ENCODE results near the gene COX19. TPM values are rescaled to one million over a fixed set of nuclear protein-coding genes. Genes with fewer than 3 reads are reported as not detected.

The COX19 gene
- total and polyA plus RNA-seq, 2 of the 13 experiments (the other 11 are each of a cell fraction or from before 2014, with no cell fraction given), result 11.5 to 21.7 TPM

DNA sequence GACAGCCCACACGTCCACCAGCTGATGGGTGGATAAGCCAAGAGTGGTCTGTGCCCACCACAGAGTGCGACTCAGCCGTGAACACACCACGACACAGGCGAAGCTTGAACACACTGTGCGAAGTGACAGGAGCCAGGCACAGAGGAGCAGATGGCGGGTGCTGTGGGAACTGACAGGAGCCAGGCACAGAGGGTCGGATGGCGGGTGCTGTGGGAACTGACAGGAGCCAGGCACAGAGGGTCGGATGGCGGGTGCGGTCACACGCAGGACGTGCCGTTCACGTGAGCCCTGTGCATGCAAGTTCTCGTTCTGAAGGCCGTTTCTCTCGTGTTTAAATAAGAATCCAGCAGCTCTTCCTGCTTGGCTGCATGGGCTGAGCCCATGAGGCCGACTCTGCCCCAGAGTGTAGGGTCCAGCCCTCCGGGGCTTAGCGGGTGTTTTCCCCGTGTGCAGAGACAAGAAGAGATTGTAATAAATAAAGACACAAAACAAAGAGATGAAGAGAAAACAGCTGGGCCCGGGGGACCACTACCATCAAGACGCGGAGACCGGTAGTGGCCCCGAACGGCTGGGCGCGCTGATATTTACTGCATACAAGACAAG, 15.0 kb downstream of the COX19 start (continued):
- TF ChIP-seq ARNTL (CRISPR knock-in tag; IDR thresholded peaks at IDR 0.05), result peak; percentile 88
- no peak for TF ChIP-seq ZNF124 (CRISPR knock-in tag; IDR thresholded peaks at IDR 0.05)
- no peak; the same call in 1 of the 2 replicates for TF ChIP-seq FOSL2 (CRISPR knock-in tag; IDR thresholded peaks at IDR 0.05)
- TF ChIP-seq, protein P1, sequence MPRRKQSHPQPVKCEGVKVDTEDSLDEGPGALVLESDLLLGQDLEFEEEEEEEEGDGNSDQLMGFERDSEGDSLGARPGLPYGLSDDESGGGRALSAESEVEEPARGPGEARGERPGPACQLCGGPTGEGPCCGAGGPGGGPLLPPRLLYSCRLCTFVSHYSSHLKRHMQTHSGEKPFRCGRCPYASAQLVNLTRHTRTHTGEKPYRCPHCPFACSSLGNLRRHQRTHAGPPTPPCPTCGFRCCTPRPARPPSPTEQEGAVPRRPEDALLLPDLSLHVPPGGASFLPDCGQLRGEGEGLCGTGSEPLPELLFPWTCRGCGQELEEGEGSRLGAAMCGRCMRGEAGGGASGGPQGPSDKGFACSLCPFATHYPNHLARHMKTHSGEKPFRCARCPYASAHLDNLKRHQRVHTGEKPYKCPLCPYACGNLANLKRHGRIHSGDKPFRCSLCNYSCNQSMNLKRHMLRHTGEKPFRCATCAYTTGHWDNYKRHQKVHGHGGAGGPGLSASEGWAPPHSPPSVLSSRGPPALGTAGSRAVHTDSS (CRISPR knock-in tag; conservative IDR thresholded peaks at IDR 0.05), result no peak
- 0 out of 2 replicates have a peak, but pooled peaks have one; percentile 51 for TF ChIP-seq ZSCAN25 (CRISPR knock-in tag; IDR thresholded peaks at IDR 0.05)
- no peak for TF ChIP-seq RARG (CRISPR knock-in tag; IDR thresholded peaks at IDR 0.05; ENCODE audit: low read depth)
- no peak for TF ChIP-seq ZNF180 (CRISPR knock-in tag; IDR thresholded peaks at IDR 0.05; ENCODE audit: borderline replicate concordance, low read depth)
- TF ChIP-seq, protein P2, sequence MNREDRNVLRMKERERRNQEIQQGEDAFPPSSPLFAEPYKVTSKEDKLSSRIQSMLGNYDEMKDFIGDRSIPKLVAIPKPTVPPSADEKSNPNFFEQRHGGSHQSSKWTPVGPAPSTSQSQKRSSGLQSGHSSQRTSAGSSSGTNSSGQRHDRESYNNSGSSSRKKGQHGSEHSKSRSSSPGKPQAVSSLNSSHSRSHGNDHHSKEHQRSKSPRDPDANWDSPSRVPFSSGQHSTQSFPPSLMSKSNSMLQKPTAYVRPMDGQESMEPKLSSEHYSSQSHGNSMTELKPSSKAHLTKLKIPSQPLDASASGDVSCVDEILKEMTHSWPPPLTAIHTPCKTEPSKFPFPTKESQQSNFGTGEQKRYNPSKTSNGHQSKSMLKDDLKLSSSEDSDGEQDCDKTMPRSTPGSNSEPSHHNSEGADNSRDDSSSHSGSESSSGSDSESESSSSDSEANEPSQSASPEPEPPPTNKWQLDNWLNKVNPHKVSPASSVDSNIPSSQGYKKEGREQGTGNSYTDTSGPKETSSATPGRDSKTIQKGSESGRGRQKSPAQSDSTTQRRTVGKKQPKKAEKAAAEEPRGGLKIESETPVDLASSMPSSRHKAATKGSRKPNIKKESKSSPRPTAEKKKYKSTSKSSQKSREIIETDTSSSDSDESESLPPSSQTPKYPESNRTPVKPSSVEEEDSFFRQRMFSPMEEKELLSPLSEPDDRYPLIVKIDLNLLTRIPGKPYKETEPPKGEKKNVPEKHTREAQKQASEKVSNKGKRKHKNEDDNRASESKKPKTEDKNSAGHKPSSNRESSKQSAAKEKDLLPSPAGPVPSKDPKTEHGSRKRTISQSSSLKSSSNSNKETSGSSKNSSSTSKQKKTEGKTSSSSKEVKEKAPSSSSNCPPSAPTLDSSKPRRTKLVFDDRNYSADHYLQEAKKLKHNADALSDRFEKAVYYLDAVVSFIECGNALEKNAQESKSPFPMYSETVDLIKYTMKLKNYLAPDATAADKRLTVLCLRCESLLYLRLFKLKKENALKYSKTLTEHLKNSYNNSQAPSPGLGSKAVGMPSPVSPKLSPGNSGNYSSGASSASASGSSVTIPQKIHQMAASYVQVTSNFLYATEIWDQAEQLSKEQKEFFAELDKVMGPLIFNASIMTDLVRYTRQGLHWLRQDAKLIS (CRISPR knock-in tag; IDR thresholded peaks at IDR 0.05), result no peak
- peak; percentile 70 for TF ChIP-seq ZFX (CRISPR knock-in tag; IDR thresholded peaks at IDR 0.05; ENCODE audit: low read depth)
- no peak for TF ChIP-seq ZNF660 (CRISPR knock-in tag; IDR thresholded peaks at IDR 0.05; ENCODE audit: borderline replicate concordance, low read depth)
- no peak for TF ChIP-seq EZH2 (conservative IDR thresholded peaks at IDR 0.05; ENCODE audit: low read depth, low read length)
- TF ChIP-seq KDM1A (CRISPR knock-in tag; IDR thresholded peaks at IDR 0.05), result no peak
- no peak for TF ChIP-seq SRSF9 (IDR thresholded peaks at IDR 0.05; ENCODE audit: borderline replicate concordance, insufficient read depth, low read depth, low read length, poor library complexity, severe bottlenecking)
- TF ChIP-seq, protein P3, sequence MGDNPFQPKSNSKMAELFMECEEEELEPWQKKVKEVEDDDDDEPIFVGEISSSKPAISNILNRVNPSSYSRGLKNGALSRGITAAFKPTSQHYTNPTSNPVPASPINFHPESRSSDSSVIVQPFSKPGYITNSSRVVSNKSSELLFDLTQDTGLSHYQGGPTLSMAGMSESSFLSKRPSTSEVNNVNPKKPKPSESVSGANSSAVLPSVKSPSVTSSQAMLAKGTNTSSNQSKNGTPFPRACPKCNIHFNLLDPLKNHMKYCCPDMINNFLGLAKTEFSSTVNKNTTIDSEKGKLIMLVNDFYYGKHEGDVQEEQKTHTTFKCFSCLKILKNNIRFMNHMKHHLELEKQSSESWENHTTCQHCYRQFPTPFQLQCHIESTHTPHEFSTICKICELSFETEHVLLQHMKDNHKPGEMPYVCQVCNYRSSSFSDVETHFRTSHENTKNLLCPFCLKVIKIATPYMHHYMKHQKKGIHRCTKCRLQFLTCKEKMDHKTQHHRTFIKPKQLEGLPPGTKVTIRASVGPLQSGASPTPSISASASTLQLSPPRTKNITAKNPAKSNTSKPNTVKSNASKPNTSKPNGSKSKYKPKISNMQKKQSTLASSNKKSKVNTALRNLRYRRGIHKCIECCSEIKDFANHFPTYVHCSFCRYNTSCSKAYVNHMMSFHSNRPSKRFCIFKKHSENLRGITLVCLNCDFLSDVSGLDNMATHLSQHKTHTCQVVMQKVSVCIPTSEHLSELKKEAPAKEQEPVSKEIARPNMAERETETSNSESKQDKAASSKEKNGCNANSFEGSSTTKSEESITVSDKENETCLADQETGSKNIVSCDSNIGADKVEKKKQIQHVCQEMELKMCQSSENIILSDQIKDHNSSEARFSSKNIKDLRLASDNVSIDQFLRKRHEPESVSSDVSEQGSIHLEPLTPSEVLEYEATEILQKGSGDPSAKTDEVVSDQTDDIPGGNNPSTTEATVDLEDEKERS (CRISPR knock-in tag; IDR thresholded peaks at IDR 0.05), result peak; percentile 84; the same call in 1 of the 2 replicates
- TF ChIP-seq CEBPG (CRISPR knock-in tag; IDR thresholded peaks at IDR 0.05), result no peak
- TF ChIP-seq PCBP1 (IDR thresholded peaks at IDR 0.05; ENCODE audit: borderline replicate concordance, low read depth, low read length), result no peak
- TF ChIP-seq, protein P4, sequence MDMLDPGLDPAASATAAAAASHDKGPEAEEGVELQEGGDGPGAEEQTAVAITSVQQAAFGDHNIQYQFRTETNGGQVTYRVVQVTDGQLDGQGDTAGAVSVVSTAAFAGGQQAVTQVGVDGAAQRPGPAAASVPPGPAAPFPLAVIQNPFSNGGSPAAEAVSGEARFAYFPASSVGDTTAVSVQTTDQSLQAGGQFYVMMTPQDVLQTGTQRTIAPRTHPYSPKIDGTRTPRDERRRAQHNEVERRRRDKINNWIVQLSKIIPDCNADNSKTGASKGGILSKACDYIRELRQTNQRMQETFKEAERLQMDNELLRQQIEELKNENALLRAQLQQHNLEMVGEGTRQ (IDR thresholded peaks at IDR 0.05; ENCODE audit: low read depth, low read length), result no peak
- TF ChIP-seq, protein P4 (CRISPR knock-in tag; IDR thresholded peaks at IDR 0.05; ENCODE audit: borderline replicate concordance), result peak; percentile 57; the same call in 1 of the 2 replicates
- no peak for TF ChIP-seq ZNF7 (CRISPR knock-in tag; IDR thresholded peaks at IDR 0.05)
- TF ChIP-seq PAF1 (CRISPR knock-in tag; IDR thresholded peaks at IDR 0.05), result no peak
